Spinal cord (tissue), 10 donors: Measurements from ENCODE around the gene L3MBTL3. TPM values are rescaled to one million over a fixed set of nuclear protein-coding genes. Genes with fewer than 3 reads are reported as not detected.

Experiments used
- DNase-seq, 6 donors: peaks; one replicate each; pipeline versions ENCODE4 v3.0.0 to v3.0.0-alpha.2; 2013 to 2015; ENCODE audit warnings: low spot score in 6 of 6, low read depth in 4 of 6
- H3K27ac ChIP-seq: one replicate; pipeline ENCODE4 v1.5.1; 2013; ENCODE audit warnings: low read depth, low read length, control low read depth
- H3K27me3 ChIP-seq: one replicate; pipeline ENCODE4 v1.6.1; 2013; ENCODE audit warnings: low read length; ENCODE audit not compliant: control insufficient read depth, insufficient read depth
- H3K36me3 ChIP-seq: one replicate; pipeline ENCODE4 v1.6.1; 2013; ENCODE audit warnings: low read length; ENCODE audit not compliant: control insufficient read depth, insufficient read depth
- H3K4me1 ChIP-seq: one replicate; pipeline ENCODE4 v1.6.1; 2013; ENCODE audit warnings: low read length; ENCODE audit not compliant: control insufficient read depth, insufficient read depth
- H3K4me3 ChIP-seq: one replicate; pipeline ENCODE4 v1.5.1; 2013; ENCODE audit warnings: low read depth, low read length, control low read depth
- H3K9me3 ChIP-seq: one replicate; pipeline ENCODE4 v1.6.1; 2013; ENCODE audit warnings: low read length; ENCODE audit not compliant: control insufficient read depth, insufficient read depth
- WGBS: methylation state at CpG from one replicate; pipeline ENCODE4 v1.1.5; 2013; ENCODE audit warnings: missing lambda C conversion rate; ENCODE audit not compliant: insufficient coverage; 5-methylcytosine and 5-hydroxymethylcytosine counted together
- polyA plus RNA-seq, 2 donors: library from polyadenylated mRNA; unstranded; fragments of 120-200 nt; gene quantifications; one replicate each; pipeline ENCODE4 v1.2.1, GENCODE V29; 2013; ENCODE audit not compliant: insufficient read length in 2 of 2
- total RNA-seq, 2 donors: library from RNA; depleted of rRNA in 1 of 2; stranded (reverse); fragments of 120-200 nt in 1 of 2; fragments of >200 nt in 1 of 2; gene quantifications; one replicate each; pipeline versions ENCODE4 v1.2.3 to v1.2.4, GENCODE V29; 2013 to 2014
- donor health status: healthy.

L3MBTL3 gene
- total and polyA plus RNA-seq, 4 donors, result 11.8 to 17.2 (median 13.2) TPM

GRCh38 chr6:130041594-130041993 is 23.2 kb downstream of the L3MBTL3 start:
- H3K4me3 ChIP-seq, result no peak overlapping the region
- H3K36me3 ChIP-seq, result no peaks in the 10 kb centered on the region
- H3K27me3 ChIP-seq, result no peaks in the 10 kb centered on the region
- no peak overlapping the region for H3K27ac ChIP-seq
- no peaks in the 10 kb centered on the region for H3K4me1 ChIP-seq
- no peaks in the 10 kb centered on the region for H3K9me3 ChIP-seq
- DNase-seq, result no peak

GRCh38 chr6:130043344-130043743 is 25.0 kb downstream of the L3MBTL3 start:
- Histone ChIP-seq H3K9me3 (no peaks in the 10 kb centered on the region), H3K27ac (no peak overlapping the region), H3K36me3 (no peaks in the 10 kb centered on the region), H3K4me1 (no peaks in the 10 kb centered on the region), H3K4me3 (no peak overlapping the region), H3K27me3 (no peaks in the 10 kb centered on the region)
- DNase-seq, result no peak
- WGBS, result 95% methylated on average over 2 of the region's 4 CpGs

- Histone ChIP-seq H3K9me3 (no peaks in the 10 kb centered on the region), H3K4me1 (no peaks in the 10 kb centered on the region), H3K27ac (no peak overlapping the region), H3K36me3 (no peaks in the 10 kb centered on the region), H3K27me3 (no peaks in the 10 kb centered on the region), H3K4me3 (no peak overlapping the region)
- WGBS, result 90% methylated on average over 2 of the region's 2 CpGs
- no peak for DNase-seq
These were observed 27.2 kb downstream of the L3MBTL3 start for GRCh38 chr6:130045622-130046021.

- no CpG with 5 or more reads among the region's 1 CpG for WGBS
- no peak overlapping the region for H3K27ac ChIP-seq
- H3K9me3 ChIP-seq, result no peaks in the 10 kb centered on the region
- no peak for DNase-seq
- H3K4me3 ChIP-seq, result no peak overlapping the region
- no peaks in the 10 kb centered on the region for H3K27me3 ChIP-seq
- no peaks in the 10 kb centered on the region for H3K36me3 ChIP-seq
- no peaks in the 10 kb centered on the region for H3K4me1 ChIP-seq
These were observed 28.3 kb downstream of the L3MBTL3 start for GRCh38 chr6:130046671-130047070.

- H3K27me3 ChIP-seq, result no peaks in the 10 kb centered on the region
- no peaks in the 10 kb centered on the region for H3K36me3 ChIP-seq
- no peak overlapping the region for H3K4me3 ChIP-seq
- no peaks in the 10 kb centered on the region for H3K4me1 ChIP-seq
- H3K9me3 ChIP-seq, result no peaks in the 10 kb centered on the region
- 63% methylated on average over 3 of the region's 4 CpGs for WGBS
- peak in 1 of 6 donors; percentile 38 for DNase-seq
- no peak overlapping the region for H3K27ac ChIP-seq
These were observed 29.0 kb downstream of the L3MBTL3 start for GRCh38 chr6:130047088-130047995.

GRCh38 chr6:130050230-130050629 is 31.8 kb downstream of the L3MBTL3 start:
- Histone ChIP-seq H3K27ac (no peak overlapping the region), H3K27me3 (no peaks in the 10 kb centered on the region), H3K4me3 (no peak overlapping the region), H3K9me3 (no peaks in the 10 kb centered on the region), H3K4me1 (no peaks in the 10 kb centered on the region), H3K36me3 (peaks cover 4% of the 10 kb centered on the region)
- 94% methylated on average over 2 of the region's 2 CpGs for WGBS
- no peak for DNase-seq

GRCh38 chr6:130054725-130055124 is 36.3 kb downstream of the L3MBTL3 start:
- Histone ChIP-seq H3K27ac (no peak overlapping the region), H3K4me3 (no peak overlapping the region), H3K4me1 (no peaks in the 10 kb centered on the region), H3K36me3 (peaks cover 25% of the 10 kb centered on the region), H3K9me3 (no peaks in the 10 kb centered on the region), H3K27me3 (no peaks in the 10 kb centered on the region)
- no peak for DNase-seq
- no CpG with 5 or more reads among the region's 7 CpGs for WGBS

GRCh38 chr6:130055271-130055670 is 36.9 kb downstream of the L3MBTL3 start:
- H3K36me3 ChIP-seq, result peaks cover 25% of the 10 kb centered on the region
- no peak overlapping the region for H3K4me3 ChIP-seq
- no peaks in the 10 kb centered on the region for H3K27me3 ChIP-seq
- no peak for DNase-seq
- no peak overlapping the region for H3K27ac ChIP-seq
- H3K9me3 ChIP-seq, result no peaks in the 10 kb centered on the region
- no peaks in the 10 kb centered on the region for H3K4me1 ChIP-seq
- 100% methylated on average over 1 of the region's 1 CpG for WGBS

- WGBS, result 100% methylated on average over 3 of the region's 12 CpGs
- Histone ChIP-seq H3K4me3 (no peak overlapping the region), H3K27ac (no peak overlapping the region), H3K9me3 (no peaks in the 10 kb centered on the region), H3K36me3 (peaks cover 25% of the 10 kb centered on the region), H3K27me3 (no peaks in the 10 kb centered on the region), H3K4me1 (no peaks in the 10 kb centered on the region)
- no peak for DNase-seq
These were observed 39.1 kb downstream of the L3MBTL3 start for GRCh38 chr6:130057495-130057894.

- no peak for DNase-seq
- Histone ChIP-seq H3K9me3 (no peaks in the 10 kb centered on the region), H3K4me1 (no peaks in the 10 kb centered on the region), H3K27ac (no peak overlapping the region), H3K4me3 (no peak overlapping the region), H3K36me3 (peaks cover 5% of the 10 kb centered on the region), H3K27me3 (no peaks in the 10 kb centered on the region)
- WGBS, result 100% methylated on average over 1 of the region's 5 CpGs
These were observed 45.4 kb downstream of the L3MBTL3 start for GRCh38 chr6:130063806-130064205.
